Activated CD4-positive, CD25-positive, alpha-beta regulatory T cell treated with anti-CD3 and anti-CD28 coated beads, Interleukin-2, amount 50 U/mL, for 24 hours (primary cell): ENCODE results near the gene COL10A1.
"Not testable (repeated sequence)": the region's sequence is repeated elsewhere in the genome, so short reads cannot be mapped to it uniquely, and the experiment has no call there.

Experiments
- ATAC-seq, 2 donors: fragments of 150-1000 bp; cut with Tn5 transposase; one replicate each; pipeline ENCODE4 v1.10.0; 2021; ENCODE audit warnings: mild to moderate bottlenecking in 1 of 2, moderate library complexity in 1 of 2

COL10A1 gene

DNA sequence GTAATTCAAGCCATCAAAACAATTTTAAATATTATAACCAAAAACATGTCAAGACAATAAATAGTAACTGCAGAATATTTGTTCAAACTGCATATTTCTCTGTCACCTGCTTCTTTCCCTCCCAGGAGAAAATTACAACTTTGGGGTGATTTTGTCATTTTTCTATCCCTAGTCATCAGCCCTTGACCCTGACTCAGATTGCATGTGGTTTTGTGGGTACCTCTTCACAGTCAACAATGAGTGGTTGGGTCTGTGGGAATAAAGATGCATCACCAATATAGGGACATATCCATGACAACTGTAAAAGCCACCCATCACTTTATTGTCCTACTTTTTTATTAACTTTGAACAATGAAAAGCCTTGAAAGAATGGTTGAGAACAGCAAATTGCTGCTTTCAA, 7.3 kb downstream of the COL10A1 start:
- ATAC-seq = peak in 1 of 2 donors; percentile 44

- no peak for ATAC-seq
Observed at GRCh38 chr6:116115781-116116180, 10.2 kb downstream of the COL10A1 start.

- ATAC-seq = no peak
Observed at GRCh38 chr6:116113386-116113785, 12.5 kb downstream of the COL10A1 start.

DNA sequence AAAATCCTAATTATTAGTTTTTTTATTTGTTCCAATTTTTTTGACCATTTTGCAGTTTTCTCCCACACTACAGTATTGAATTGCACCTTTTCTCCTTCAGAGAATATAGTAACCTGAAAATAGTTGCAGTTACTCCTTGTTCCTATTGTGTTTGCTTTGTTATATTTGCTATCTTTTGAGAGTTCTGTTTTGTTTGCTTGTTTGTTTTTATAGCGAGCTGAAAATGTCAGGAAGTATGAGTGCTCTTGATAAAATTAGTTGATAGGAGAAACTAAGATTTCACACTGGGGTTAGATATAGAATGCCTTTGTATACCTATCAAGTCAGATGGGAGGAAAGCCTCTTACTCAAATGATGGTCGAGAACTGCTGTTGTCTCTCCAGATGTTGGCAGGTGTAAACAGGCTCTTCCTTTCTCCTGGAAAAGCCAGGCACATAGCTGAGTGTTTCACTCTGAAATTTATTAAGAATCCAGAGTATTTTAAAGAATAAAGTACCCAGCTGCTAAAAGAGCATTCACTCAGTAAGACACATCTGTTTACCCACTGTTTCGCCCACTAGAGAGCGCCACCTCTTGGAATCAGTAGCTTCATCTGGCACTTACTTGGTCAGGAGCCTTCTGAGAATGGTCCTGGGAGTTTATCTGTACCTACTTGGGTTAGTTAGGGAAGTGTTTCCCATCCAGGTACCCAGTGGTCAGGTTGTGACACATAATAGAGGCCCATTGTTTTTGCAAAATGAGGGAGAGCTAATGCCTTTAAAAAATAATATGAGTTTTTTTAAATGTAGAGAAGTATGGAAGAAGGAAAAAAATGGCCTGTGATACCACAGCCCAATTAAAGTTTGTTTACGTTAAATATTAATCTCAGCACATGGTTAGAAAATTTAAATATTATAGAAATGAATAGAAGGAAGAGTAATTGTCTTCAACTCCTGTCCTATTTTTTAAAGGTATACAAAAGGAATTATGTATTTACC, 14.1 kb downstream of the COL10A1 start:
- peak in 1 of 2 donors; percentile 38 for ATAC-seq

- ATAC-seq = no peak
Observed at GRCh38 chr6:116108836-116109235, 17.1 kb downstream of the COL10A1 start.

- no peak for ATAC-seq
Observed at GRCh38 chr6:116106146-116106545, 19.8 kb downstream of the COL10A1 start.

DNA sequence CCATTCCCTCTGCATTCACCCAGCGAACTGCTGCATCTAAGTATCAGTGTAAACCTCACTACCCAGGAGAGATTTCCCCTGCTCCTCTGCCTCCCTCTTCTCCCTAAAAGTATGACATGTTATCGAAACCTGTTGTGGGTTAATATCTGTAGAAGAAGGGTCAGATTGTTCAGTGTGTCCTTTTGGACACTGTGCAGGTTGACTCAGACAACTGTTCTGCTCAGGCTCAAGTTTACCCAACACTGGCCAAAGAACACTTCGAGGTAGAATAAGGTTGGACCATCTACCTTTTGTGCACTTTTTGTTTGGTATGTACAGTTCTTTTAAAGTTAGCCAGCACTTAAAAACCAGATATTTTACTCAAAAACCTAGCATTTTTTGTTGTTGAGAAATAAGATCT, 20.7 kb downstream of the COL10A1 start:
- no peak for ATAC-seq

DNA sequence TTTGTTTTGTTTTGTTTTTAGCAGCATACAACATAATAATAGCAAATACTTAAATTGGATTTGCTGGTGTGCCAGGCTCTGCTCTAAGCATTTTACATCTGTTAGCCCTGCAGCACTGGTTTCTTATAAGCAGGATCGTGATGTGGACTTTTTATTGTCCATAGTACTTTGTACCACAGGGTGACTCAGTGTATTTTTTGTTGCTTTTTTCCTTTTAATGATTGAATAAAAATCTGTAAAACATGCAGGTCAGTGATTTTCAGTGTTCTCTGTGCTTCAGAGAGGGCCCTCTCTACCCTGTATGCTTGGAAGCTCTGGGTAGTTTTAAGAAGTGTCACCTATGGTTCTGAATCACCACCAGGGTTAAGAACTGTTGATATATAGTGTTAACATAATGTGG, 21.3 kb downstream of the COL10A1 start:
- no peak for ATAC-seq

GRCh38 chr6:116102873-116103272, 23.1 kb downstream of the COL10A1 start:
- no peak for ATAC-seq

DNA sequence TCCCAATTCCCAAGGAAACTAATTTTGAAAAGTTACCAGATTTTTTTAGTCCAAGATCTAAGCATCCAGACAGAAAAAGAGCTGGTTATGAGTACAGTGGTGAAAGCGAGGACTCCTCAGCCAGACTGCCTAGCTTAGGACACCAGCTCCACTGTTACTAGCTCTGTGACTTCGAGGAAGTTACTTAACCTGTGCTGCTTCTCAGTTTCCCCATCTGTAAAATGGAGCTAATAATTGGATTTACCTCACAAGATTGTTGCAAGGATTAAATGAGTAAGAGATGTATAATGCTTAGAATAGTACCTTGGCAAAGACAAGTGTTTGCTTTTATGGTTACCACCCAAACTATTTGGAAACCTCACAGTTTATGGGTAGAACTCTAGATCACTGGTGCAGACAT, 24.1 kb downstream of the COL10A1 start:
- no peak for ATAC-seq

DNA sequence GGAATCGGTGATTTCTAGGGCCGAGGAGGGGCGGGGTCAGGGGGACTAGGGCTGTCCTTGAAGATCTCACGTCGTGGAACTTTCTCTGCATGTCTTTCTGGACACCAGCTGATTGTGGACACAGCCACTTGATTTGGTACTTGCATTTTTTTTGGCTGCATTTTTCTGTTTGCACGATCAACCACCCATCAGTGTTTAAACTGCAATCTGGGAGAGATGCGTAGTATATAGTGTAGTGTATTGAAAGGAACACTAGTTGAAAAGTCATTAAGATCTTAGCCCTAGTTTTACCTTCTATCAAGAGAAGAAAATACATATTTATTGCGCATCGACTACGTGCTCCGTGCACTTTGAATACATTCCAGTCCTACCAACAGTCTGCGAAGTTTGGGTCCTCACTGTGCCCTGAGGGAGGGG, 24.6 kb downstream of the COL10A1 start:
- no peak for ATAC-seq

DNA sequence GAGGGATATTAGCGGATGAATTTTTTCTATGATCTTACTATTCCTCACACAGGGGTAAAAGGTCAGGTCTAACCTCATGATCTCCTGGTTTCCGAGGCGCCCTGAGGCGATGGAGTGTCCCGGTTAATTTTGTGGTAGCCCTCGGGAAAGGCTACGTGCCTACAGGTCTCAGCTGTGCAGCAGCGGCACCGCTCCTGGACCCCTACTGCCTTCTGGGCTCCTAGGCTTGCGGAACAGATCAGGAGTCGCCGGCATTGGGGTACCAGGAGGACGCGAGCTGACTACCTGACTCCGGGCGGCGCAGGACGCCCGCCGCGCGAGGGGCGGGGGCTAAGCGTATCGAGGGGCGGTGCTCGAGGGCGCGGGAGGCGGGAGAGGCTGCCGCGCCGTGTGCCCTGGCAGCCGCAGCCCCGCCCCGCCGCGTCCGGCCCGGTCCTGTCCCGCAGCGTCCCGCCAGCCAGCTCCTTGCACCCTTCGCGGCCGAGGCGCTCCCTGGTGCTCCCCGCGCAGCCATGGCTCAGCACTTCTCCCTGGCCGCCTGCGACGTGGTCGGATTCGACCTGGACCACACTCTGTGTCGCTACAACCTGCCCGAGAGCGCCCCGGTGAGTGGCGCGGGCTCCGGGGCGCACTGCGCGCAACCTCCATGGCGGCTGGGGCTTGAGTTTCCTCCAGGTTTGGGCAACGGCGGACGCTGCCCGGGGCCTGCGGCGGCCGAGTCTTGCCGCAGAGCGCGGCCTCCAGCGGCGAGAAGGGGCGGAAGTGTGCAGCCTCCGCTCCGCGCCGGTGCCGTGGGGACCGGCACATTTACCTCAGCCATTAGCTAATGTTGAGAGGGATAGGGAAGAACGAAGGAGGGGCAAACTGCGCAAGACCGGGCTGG, 25.3 kb downstream of the COL10A1 start, which contains the start of gene NT5DC1:
NT5DC1 (plus strand) TSS at position 435 of the 883 bp plus-strand sequence; CDS start at position 513, 78 bp downstream.
- peak; percentile 92 to 95 for ATAC-seq

DNA sequence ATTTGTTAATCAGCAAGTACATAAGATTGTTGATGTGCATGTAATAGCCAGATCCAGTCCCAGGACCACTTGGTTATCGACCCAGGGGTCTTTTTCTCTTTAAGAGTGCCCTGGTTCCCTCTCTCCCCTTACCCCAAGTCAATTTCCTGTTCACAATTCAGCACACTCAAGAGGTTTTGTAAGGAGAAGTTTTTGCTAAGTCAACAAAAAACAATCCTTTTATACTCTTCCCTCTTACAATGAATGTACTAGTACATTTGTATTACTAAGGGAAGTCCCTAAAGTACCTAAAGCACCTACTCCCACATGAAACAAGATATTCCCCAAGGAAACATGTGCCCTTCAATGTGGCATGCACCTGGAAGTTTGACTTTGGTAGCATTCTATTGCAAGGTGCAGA, 26.9 kb downstream of the COL10A1 start:
- ATAC-seq = no peak

DNA sequence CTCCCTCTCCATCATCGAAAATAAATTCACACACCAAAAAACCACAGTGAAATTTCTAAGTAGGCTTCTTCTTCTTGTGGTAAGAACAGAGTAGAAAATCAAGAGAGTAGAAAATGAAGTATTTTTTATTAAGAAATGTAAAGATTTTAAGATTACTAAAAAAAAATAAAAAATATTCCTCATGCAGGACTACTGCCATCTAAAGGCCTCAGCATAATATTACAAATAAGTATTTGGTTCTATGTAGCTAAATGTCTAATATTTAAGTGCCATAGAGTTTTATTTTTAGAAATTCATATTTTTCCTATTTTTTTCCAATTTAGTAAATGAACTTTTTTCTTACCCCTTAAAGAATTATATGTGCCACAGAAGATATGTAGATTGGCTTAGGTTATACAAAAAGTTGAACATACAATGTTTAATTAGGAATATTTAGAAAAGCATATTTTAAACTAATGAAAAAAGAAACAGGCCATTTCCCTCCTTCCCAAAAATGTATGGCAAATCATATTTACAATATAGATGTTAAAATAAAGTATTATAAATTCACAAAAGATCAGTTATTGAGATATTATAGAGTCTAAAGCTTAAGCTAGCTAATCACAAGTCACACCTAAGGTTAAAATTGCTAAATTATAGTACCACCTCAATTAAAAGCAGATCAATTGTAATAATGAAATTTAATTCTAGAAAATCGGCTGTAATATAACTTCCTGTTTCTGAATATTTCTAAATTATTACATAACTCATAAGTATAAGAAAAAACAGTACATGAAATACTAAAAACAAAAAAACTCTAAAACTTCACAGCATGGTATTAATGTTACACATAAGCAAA, 28.7 kb downstream of the COL10A1 start:
- no peak for ATAC-seq

DNA sequence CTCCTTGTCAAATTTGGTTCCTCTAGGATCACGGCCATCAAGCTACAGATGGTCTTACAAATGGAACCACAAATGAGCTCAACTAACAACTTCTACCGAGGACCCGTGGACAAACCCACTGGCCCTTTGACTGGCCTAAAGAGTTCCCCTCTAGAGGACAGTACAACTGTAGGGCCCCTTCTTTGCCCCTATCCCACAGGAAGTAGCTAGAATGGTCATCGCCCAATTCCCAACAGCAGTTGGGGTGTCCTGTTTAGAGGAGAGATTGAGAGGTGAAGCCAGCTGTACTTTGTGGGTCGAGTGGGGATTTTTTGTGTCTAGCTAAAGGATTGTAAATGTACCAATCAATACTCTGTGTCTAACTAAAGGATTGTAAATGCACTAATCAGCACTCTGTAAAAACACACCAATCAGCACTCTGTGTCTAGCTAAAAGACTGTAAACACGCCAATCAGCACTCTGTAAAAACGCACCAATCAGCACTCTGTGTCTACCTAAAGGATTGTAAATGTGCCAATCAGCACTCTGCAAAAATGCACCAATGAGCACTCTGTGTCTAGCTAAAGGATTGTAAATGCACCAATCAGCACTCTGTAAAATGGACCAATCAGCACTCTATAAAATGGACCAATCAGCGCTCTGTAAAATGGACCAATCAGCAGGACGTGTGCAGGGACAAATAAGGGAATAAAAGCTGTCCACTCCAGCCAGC, 29.7 kb downstream of the COL10A1 start:
- ATAC-seq = not testable (repeated sequence)

DNA sequence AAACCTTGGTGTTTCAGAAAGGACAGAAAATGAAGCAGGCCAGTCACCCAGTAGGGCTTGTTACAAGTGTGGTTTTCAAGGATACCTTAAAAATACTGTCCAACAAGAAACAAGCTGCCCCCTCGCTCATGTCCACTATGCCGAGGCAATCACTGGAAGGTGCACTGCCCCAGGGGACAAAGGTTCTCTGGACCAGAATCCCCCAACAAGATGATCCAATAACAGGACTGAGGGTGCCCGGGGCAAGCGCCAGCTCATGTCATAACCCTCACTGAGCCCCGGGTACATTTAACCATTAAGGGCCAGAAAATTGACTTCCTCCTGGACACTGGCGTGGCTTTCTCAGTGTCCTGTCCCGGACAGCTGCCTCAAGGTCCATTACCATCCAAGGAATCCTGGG, 31.9 kb downstream of the COL10A1 start:
- no peak for ATAC-seq

DNA sequence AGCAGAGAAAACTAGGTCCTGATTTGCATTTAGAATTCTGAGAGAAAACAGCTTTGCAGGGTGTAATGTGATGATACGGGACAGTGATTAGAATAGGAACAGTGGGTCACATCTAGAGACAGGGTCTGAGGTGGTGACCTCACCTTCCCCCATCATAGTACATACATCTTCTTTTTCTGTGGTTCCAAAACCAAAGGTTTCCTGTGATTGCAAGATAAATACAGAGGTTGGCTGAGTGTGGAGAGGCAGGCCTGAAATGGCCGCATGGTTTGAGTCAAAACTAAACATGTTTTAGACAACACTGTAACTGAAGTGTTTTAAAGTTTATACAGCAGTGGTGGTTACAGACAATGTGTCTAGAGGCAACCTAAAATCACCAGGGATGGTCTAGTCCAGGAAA, 35.7 kb downstream of the COL10A1 start:
- ATAC-seq = no peak

DNA sequence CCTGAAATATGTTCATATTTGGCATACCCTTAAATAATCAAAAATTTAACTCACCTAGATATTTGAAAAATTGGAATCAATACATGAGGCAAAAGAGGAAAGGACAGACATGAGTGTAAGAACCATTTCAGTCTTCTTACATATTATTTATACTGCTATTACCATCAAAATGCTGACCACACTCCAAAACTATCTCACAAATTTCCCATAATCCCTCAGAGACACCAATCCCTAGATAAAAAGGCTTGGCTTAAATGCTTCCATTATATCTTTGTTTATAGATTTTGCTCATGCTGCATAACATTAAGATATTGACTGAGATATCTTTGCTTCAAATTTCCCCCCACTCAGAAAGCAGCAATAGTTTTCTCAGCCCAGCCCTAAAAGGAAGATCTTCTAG, 37.0 kb downstream of the COL10A1 start:
- no peak for ATAC-seq

- ATAC-seq = peak; percentile 35 to 38
Observed at GRCh38 chr6:116087437-116088027, 38.4 kb downstream of the COL10A1 start.

GRCh38 chr6:116084284-116084683, 41.6 kb downstream of the COL10A1 start:
- ATAC-seq = no peak

DNA sequence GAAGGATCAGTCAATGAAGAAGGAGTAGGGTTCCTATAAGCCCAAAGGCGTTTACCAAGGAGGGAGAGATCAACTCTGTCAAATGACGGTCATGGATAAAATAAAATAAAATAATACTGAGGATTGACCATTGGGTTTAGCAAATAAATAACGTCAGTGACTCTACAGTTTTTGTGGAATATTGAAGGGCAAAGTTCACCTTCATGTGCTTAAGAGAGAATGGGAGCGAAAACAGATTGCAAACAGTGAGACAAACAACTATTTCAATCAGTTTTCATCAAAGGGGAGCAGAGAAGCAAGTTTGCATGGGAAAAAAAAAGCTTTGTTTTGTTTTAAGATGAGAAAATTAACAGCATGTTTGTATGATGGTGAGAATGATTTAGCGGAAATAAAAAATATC, 42.9 kb downstream of the COL10A1 start:
- ATAC-seq = no peak
